Measurements from ENCODE around the gene ARSB.

The ARSB gene

DNA sequence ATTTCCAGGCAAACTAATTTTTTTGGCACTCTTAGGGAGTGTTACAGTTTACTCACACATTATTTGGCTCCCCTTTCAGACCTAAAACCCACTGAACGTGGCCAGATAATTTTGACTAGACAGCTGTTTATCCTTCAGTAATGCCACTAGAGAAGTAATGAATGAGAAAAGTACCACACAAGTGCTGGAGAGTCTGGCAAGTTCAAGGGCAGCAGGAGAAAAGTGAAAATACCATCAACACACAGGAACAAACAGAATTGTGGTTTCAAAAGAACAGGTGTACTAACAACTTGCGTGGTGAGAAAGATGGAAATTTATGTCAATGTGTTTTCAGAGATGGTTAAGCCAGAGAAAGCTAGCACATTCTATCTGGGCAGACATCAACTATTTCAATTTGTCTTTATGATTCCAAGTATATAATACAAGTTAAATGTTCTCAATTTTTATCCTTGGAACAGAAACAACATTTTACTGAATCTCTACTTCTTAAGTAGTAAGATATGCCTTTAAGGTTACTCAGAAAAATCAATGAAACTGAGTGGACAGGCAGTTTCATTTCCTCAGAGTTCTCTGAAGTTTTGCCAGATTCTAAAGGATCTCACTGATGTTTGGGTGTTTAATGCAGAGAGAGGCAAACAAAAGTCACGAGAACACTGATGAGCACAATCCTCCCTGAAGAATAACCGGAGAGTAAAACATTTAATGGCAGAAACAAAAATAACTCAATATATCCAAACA, 91.0 kb downstream of the ARSB start:
- no peak for DNase-seq (ENCODE audit: low read depth)
- TF ChIP-seq, protein P1, sequence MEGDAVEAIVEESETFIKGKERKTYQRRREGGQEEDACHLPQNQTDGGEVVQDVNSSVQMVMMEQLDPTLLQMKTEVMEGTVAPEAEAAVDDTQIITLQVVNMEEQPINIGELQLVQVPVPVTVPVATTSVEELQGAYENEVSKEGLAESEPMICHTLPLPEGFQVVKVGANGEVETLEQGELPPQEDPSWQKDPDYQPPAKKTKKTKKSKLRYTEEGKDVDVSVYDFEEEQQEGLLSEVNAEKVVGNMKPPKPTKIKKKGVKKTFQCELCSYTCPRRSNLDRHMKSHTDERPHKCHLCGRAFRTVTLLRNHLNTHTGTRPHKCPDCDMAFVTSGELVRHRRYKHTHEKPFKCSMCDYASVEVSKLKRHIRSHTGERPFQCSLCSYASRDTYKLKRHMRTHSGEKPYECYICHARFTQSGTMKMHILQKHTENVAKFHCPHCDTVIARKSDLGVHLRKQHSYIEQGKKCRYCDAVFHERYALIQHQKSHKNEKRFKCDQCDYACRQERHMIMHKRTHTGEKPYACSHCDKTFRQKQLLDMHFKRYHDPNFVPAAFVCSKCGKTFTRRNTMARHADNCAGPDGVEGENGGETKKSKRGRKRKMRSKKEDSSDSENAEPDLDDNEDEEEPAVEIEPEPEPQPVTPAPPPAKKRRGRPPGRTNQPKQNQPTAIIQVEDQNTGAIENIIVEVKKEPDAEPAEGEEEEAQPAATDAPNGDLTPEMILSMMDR (conservative IDR thresholded peaks at IDR 0.05; ENCODE audit: low read length), result no peak
- no peak overlapping the region for H3K4me3 ChIP-seq (ENCODE audit: low read length)

DNA sequence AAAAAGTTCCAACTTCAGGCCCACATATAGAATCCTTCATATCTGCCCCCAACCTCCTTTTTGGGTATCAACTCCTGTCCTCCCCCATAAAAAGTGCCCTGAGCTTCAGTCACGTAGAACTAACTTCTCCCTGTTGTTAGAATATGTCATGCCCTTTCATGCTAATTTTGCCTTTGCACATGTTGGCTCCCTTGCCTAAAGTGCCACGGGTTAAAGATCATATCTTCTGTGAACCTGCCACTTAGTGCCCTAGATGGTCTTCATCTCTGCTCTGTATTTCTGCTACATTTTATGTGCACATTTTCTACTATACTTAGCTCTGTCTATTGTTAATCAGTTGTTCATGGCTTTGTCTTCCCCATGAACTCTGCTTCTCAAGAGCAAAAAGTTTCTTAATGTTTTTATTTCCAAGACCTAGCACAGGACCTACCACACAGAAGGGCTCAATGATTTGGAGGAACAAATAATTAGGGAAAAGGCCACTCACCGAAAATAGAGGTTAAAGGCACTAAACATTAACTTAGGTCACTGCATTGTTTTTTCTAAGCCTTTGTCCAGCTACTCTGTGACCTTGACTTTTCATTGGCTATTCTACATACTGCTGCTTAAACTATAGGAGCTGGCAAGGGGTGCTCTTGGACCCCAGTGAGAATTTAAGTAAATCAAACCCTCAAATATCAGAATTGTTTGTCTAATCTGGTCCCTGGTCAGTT, 94.3 kb downstream of the ARSB start:
- TF ChIP-seq, protein P1 (conservative IDR thresholded peaks at IDR 0.05; ENCODE audit: low read length), result no peak
- no peak overlapping the region for H3K4me3 ChIP-seq (ENCODE audit: low read length)
- no peak for DNase-seq (ENCODE audit: low read depth)

DNA sequence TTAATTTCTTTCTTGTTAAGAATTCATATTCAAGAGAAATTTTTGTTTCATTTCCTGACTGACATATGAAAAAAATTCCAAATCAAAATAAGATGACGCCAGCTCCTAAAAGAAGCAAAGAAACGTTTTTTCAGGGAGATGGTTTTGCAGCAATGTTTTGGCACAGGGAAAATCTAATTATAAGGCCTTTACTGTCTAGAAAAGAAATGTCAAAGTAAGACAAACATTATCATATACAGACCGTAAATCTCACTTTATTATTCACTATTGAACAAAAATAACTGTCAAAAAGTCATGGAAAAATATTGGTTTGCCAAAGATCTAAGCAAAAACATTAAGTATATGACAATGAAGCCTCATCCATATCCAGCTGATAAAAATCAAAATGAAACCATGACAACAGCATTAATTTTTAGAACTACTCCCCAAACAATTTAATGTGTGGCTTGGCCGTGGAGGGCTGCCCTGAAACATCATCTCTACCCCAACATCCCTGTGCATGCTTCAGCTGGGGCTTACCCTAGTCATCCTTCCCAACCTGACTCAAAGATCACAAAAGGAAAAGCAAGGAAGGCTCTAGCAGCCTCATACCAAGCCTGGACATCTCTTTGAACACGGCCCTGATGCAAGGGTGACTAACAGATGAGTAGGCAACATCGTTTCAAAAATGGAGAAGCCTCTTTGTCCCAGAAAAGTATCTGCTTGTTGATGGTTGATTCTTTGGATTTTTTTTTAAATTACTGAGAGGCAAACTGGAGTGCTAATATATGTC, 95.6 kb downstream of the ARSB start:
- peak; percentile 57 for DNase-seq (ENCODE audit: low read depth)
- no peak overlapping the region for H3K4me3 ChIP-seq (ENCODE audit: low read length)
- TF ChIP-seq, protein P1 (conservative IDR thresholded peaks at IDR 0.05; ENCODE audit: low read length), result no peak

DNA sequence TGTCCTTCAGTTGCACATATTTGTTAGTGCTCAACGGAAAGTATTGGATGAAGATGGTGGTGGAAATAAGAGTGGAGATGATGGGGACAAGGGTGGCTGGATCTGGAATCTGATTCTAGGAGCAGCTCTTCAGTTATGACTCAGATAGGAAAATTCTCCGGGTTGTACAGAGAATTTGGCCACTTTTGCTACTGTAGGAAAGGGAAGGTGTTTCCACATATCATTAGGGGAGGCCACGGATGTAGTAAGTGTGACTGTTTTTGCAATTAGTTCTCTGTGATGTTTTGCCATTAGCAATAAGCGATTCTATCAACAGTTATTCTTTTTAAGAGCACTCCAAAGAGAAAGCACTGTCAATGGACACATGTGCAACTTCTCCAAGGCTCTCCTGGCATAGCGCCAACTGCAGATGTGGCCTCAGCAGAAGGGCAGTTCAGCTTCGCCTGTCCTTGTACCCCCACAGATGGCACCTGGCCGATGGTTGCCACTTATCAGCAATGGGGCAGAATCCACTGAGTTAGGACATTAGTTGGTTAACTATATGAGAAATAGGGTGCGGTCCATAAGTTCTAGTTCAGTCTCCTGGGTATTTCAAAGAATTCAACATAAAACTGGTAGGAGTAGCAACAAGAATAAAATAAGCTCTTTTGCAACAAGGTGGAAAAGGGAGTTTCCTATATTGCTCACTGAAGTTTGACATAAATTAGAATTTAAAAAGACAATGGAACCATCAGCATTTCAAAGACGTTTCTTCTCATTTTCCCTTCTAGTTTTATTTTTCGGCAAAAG, 96.3 kb downstream of the ARSB start:
- TF ChIP-seq, protein P1 (conservative IDR thresholded peaks at IDR 0.05; ENCODE audit: low read length), result no peak
- DNase-seq (ENCODE audit: low read depth), result no peak
- H3K4me3 ChIP-seq (ENCODE audit: low read length), result no peak overlapping the region

DNA sequence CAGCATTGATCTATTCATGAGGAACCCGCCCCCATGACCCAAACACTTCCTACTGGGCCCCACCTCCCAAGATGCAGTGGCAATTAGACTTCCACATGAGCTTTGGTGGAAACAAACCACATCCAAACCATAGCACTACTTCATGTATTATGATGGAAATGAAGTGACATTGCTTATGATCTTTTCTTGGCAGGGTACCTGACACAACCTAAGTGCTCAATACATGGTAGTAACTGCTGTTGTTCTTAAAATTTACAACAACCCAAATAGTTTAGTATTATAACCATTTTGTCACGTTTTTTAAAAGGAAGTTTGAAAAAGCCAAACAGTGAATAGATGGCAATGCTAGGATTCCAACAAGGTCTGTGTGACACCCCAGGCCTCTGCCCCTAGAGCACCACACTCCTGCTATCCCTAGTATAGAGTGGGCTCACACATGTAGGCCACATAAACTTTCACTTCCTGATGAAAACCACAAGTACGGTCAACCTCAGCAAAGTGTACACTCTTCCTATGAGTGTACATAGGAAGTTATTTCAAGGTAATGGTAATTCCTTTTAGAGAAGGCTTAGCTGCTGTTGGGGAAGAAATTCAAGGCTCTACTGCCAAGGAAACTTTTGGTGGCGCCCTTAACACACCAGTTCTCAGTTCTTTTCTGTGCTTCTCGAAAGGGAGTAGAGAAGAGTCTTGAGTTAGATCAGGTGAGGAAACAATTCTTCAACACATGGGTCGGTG, 97.6 kb downstream of the ARSB start:
- no peak for DNase-seq (ENCODE audit: low read depth)
- no peak overlapping the region for H3K4me3 ChIP-seq (ENCODE audit: low read length)
- TF ChIP-seq, protein P1 (conservative IDR thresholded peaks at IDR 0.05; ENCODE audit: low read length), result no peak

Measured in AG10803 (cell line).